ENCODE measurements around the gene DEPDC1B. TPM values are rescaled to one million over a fixed set of nuclear protein-coding genes. Genes with fewer than 3 reads are reported as not detected.
A peak's percentile ranks its signal among the peaks of the same experiment; 100 is the strongest.

DEPDC1B gene
- total and polyA plus RNA-seq, 2 of the 8 experiments (the other 6 are each of a cell fraction or from before 2014, with no cell fraction given) = 30.8 to 67.4 TPM

DNA sequence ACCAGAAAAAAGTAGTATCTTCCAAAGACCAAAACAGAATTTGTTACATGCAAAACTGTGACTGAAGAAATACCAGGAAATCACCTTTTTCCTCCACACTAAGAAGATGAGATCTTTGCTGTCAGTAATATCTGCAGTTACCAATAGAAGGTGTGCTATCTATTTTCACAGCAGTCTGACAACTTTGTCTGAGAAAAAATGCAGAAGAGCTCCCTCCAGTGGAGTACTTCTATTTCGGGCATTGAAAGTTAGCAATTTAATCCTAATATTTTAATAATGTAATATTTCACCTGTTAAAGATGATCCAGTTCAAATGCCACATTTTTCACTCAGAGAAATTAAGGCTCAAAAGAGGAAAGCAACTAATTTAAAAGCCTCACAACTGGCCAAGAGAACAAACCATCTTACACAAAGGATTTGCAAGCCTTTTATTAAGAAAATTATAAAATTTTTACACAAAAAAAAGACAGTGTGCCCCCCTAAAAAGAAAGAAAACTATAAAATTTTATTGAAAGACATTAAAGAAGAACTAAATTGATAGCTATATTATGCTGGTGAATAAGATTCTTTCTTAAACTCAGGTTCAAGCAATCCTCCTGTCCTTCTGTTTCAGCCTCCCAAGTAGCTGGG, 50.6 kb downstream of the DEPDC1B start:
- Histone ChIP-seq H3K4me2 (ENCODE audit: insufficient read depth in 1 of 2, low read depth in 2 of 2, low read length in 2 of 2) (no peak overlapping the region), H2BK15ac (ENCODE audit: low read length) (no peak overlapping the region), H3K9ac (replicated peaks in 1 of 4; ENCODE audit: extremely low read depth in 1 of 4, low read depth in 3 of 4, low read length in 3 of 4) (no peak overlapping the region), H2AK5ac (ENCODE audit: low read depth, low read length) (no peak overlapping the region), H3K36me3 (ENCODE audit: control insufficient read depth in 2 of 4, insufficient read depth in 4 of 4, low read length in 3 of 4) (peaks cover 0 to 11% (median 6%) of the 10 kb centered on the region in 4 experiments; a peak in 5 of 8 replicates), H2BK20ac (ENCODE audit: low read length) (no peak overlapping the region), H3K4me1 (replicated peaks in 1 of 4; ENCODE audit: control insufficient read depth in 3 of 4, insufficient read depth in 4 of 4, low read length in 3 of 4) (no peaks in the 10 kb centered on the region), H4K91ac (replicated peaks; ENCODE audit: insufficient read length, low read length) (no peak overlapping the region), H4K5ac (ENCODE audit: insufficient read length, low read depth, low read length) (no peak overlapping the region), H3K56ac (replicated peaks; ENCODE audit: insufficient read length, low read depth, low read length) (no peak overlapping the region), H3K4ac (replicated peaks; ENCODE audit: insufficient read length, low read depth, low read length) (no peak overlapping the region), H2AFZ (ENCODE audit: low read length) (no peak overlapping the region), H3K4me3 (ENCODE audit: extremely low read depth in 1 of 4, insufficient read depth in 2 of 4, low read depth in 3 of 4, low read length in 4 of 4) (no peak overlapping the region), H3K27ac (ENCODE audit: low read depth, low read length) (no peak overlapping the region), H3K79me1 (ENCODE audit: low read depth, low read length) (no peaks in the 10 kb centered on the region), H3K23me2 (ENCODE audit: low read depth, low read length) (no peaks in the 10 kb centered on the region), H3K14ac (ENCODE audit: insufficient read length) (no peak overlapping the region), H2BK120ac (replicated peaks; ENCODE audit: low read depth, low read length) (no peak overlapping the region), H2BK5ac (ENCODE audit: low read depth, low read length) (no peak overlapping the region), H4K20me1 (replicated peaks in 1 of 2; ENCODE audit: control insufficient read depth in 1 of 2, insufficient read depth in 2 of 2, low read length in 2 of 2) (peaks cover 0 to 2% of the 10 kb centered on the region in 2 experiments), H3K27me3 (replicated peaks in 1 of 4; ENCODE audit: control insufficient read depth in 3 of 4, extremely low read depth in 1 of 4, insufficient read depth in 3 of 4, low read length in 3 of 4) (no peaks in the 10 kb centered on the region), H4K8ac (ENCODE audit: extremely low read depth, insufficient read depth, low read length) (no peak overlapping the region), H3K23ac (ENCODE audit: insufficient read length) (no peak overlapping the region), H3K18ac (ENCODE audit: extremely low read depth, low read length) (no peak overlapping the region), H2BK12ac (ENCODE audit: low read depth, low read length) (no peak overlapping the region), H3K79me2 (ENCODE audit: control insufficient read depth in 1 of 2, insufficient read depth in 2 of 2, low read length in 2 of 2) (peaks cover 0 to 16% of the 10 kb centered on the region in 2 experiments; a peak in 2 of 4 replicates), H3K9me3 (ENCODE audit: insufficient read depth in 2 of 2, low read depth in 1 of 2, low read length in 1 of 2) (peaks cover 3 to 4% of the 10 kb centered on the region in 2 experiments; a peak in 2 of 4 replicates)
- CTCF ChIA-PET (ENCODE audit: partially characterized antibody) = interaction anchor here (0.7 to 2.8 kb wide), 18 partner anchors 8 to 841 kb away, joined by 3 to 10 read pairs (median 4); no protein-coding TSS in a partner anchor
- 72% methylated on average over 1 of the region's 1 CpG; no CpG with 5 or more reads in 1 of the 2 experiments for WGBS, 2 experiments (ENCODE audit: extremely low coverage in 1 of 2, insufficient coverage in 1 of 2, insufficient read length in 1 of 2, insufficient replicate concordance in 2 of 2, low coverage in 1 of 2, low lambda C conversion rate in 2 of 2, missing lambda C conversion rate in 1 of 2)
- DNase-seq (ENCODE audit: low read depth in 1 of 2, low spot score in 2 of 2) = no peak
- no peak for FAIRE-seq
- POLR2A ChIA-PET (ENCODE audit: partially characterized antibody) = interaction anchor here (1.1 kb wide), 1 partner anchor 9 kb away, joined by 3 read pairs; no protein-coding TSS in a partner anchor
- TF ChIP-seq, protein P1, sequence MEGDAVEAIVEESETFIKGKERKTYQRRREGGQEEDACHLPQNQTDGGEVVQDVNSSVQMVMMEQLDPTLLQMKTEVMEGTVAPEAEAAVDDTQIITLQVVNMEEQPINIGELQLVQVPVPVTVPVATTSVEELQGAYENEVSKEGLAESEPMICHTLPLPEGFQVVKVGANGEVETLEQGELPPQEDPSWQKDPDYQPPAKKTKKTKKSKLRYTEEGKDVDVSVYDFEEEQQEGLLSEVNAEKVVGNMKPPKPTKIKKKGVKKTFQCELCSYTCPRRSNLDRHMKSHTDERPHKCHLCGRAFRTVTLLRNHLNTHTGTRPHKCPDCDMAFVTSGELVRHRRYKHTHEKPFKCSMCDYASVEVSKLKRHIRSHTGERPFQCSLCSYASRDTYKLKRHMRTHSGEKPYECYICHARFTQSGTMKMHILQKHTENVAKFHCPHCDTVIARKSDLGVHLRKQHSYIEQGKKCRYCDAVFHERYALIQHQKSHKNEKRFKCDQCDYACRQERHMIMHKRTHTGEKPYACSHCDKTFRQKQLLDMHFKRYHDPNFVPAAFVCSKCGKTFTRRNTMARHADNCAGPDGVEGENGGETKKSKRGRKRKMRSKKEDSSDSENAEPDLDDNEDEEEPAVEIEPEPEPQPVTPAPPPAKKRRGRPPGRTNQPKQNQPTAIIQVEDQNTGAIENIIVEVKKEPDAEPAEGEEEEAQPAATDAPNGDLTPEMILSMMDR (IDR thresholded peaks at IDR 0.05; ENCODE audit: control extremely low read depth in 1 of 3, insufficient read depth in 1 of 3, low read depth in 1 of 3, low read length in 3 of 3) = peak in 2 of 3 experiments; percentile 56 to 65; a peak in 2 of 4 replicates
- TF ChIP-seq RNF2 (IDR thresholded peaks at IDR 0.05; ENCODE audit: borderline replicate concordance, low read depth, low read length, missing control alignments, poor library complexity, severe bottlenecking) (no peak), HDAC2 (IDR thresholded peaks at IDR 0.05; ENCODE audit: borderline replicate concordance in 1 of 2, low read depth in 2 of 2, low read length in 2 of 2) (no peak), TAF7 (optimal IDR thresholded peaks at IDR 0.05; ENCODE audit: borderline replicate concordance, low read depth, low read length) (no peak), RAD21 (IDR thresholded peaks at IDR 0.05 in 1 of 2, conservative IDR thresholded peaks at IDR 0.05 in 1 of 2; ENCODE audit: low read depth in 2 of 2, low read length in 2 of 2) (peak; percentile 52 to 54), EP300 (IDR thresholded peaks at IDR 0.05; ENCODE audit: borderline replicate concordance in 1 of 2, low read depth in 2 of 2, low read length in 2 of 2) (no peak), CHD2 (IDR thresholded peaks at IDR 0.05; ENCODE audit: low read length) (no peak)

Measured in H1 (cell line).